ENCODE measurements around the gene ITFG1.

ITFG1 gene

DNA sequence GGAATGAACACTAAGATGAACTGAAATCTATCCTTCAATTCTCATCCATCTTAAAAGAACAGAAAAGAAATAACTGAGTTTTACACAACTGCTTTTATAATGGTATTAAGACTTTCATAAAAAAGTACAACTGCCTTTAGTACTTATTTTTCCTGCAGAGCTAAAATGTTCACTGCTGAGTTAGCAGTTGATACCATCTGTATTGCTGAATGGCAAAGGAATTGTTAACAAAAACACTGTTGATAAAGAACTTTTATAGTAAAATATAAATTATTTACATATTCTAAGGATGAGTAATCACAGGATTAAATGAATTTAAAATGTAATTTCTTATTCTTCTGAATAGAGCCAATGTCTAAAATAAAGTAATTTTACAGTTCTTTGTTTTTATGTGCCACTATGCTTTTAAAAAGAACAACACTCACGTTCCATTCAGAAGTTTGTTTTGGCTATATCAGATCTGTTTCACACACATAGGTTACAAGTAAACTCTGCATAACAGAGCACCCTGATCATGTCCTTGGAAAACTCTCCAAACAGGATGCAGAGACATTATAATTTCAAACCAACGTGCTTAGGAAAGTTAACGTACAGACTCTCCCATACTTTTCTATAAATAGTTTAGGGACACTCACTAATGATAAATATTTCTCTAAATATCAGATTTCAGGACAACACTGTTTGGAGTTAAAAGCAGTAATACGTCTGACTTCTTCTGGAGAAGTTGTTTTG is 151.1 kb downstream of the ITFG1 start:
- H3K4me3 ChIP-seq (ENCODE audit: low read depth, low read length): no peak overlapping the region
- TF ChIP-seq, protein P1, sequence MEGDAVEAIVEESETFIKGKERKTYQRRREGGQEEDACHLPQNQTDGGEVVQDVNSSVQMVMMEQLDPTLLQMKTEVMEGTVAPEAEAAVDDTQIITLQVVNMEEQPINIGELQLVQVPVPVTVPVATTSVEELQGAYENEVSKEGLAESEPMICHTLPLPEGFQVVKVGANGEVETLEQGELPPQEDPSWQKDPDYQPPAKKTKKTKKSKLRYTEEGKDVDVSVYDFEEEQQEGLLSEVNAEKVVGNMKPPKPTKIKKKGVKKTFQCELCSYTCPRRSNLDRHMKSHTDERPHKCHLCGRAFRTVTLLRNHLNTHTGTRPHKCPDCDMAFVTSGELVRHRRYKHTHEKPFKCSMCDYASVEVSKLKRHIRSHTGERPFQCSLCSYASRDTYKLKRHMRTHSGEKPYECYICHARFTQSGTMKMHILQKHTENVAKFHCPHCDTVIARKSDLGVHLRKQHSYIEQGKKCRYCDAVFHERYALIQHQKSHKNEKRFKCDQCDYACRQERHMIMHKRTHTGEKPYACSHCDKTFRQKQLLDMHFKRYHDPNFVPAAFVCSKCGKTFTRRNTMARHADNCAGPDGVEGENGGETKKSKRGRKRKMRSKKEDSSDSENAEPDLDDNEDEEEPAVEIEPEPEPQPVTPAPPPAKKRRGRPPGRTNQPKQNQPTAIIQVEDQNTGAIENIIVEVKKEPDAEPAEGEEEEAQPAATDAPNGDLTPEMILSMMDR (IDR thresholded peaks at IDR 0.05; ENCODE audit: borderline replicate concordance, insufficient read depth, low read depth, low read length): no peak

DNA sequence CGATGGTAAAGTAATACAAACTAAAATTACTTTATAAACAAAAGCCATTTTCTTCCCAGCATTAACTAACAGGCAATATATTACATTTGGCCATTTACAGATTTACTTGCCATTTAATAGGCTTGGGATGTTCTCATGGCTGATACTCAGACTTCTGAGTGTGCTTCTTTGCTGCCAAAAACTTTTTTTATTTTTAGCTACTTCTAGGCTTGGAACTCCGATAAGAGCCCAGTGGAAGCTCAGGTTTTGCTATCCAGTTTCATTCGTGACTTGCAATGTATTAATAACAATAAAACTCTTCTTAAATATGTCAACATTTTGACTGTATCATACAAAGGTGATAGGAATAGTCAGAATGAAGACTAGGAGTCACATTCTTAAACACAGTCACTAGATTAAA is 152.3 kb downstream of the ITFG1 start:
- no peak overlapping the region for H3K4me3 ChIP-seq (ENCODE audit: low read depth, low read length)
- TF ChIP-seq, protein P1 (IDR thresholded peaks at IDR 0.05; ENCODE audit: borderline replicate concordance, insufficient read depth, low read depth, low read length): no peak

DNA sequence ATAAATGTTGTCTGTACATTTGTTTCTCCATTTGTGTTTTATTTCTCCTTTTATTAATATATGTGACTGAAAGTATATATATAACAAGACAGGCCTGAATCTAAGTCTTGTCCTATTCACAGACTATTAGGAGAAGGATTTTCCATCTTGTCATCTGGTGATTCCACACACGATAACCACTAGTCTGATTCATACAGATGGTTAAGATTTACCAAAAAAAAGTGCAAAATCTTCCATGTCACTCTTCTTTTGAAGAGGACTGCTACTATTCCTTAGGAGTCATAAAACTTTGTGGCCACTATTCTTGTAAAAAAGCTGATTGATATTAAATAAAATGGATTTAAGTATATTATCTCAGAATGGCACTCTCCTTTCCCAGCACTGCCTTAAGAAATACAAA is 156.3 kb downstream of the ITFG1 start:
- no peak overlapping the region for H3K4me3 ChIP-seq (ENCODE audit: low read depth, low read length)
- TF ChIP-seq, protein P1 (IDR thresholded peaks at IDR 0.05; ENCODE audit: borderline replicate concordance, insufficient read depth, low read depth, low read length): no peak

DNA sequence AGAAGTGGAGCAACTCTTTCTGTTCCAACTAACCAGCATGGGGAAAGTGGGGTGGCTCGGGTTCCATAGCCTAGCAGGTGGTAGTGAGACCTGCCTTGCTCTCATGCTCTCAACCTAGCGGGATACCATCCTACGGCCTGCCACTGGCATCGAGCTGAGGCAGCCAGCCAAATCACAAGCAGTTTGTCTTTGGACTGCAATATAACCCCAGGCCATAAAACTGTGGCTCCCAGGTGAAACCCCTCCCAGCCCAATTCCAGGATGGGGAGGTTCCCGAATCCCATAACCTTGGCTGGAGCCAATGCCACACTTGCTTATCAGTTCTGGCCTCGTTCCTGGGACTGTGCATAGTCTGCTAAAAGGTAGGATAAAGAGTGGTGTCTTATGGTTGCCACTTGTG is 161.3 kb downstream of the ITFG1 start:
- TF ChIP-seq, protein P1 (IDR thresholded peaks at IDR 0.05; ENCODE audit: borderline replicate concordance, insufficient read depth, low read depth, low read length): no peak

DNA sequence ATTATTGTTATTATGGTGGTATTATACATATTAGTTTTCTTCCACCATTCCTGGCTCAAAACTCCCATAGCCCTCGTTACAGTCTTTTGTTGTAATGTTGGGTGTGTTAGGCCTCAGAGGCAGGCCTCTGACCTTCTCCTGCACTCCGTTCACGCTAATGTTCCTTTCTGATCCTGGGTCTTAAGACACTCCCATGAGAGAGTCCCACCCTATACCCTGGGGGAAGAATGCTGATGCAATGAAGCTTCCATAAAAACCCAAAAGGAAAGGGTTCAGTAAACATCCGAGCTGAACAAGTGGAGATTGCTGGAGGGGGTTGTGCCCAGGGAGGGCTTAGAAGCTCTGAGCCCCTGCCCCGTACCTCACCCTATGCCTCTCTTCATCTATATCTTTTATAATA is 175.9 kb downstream of the ITFG1 start:
- TF ChIP-seq, protein P1 (IDR thresholded peaks at IDR 0.05; ENCODE audit: borderline replicate concordance, insufficient read depth, low read depth, low read length): no peak
- no peak overlapping the region for H3K4me3 ChIP-seq (ENCODE audit: low read depth, low read length)

More for the DNA sequence above, 161.3 kb downstream of the ITFG1 start:
- H3K4me3 ChIP-seq (ENCODE audit: low read depth, low read length): no peak overlapping the region

DNA sequence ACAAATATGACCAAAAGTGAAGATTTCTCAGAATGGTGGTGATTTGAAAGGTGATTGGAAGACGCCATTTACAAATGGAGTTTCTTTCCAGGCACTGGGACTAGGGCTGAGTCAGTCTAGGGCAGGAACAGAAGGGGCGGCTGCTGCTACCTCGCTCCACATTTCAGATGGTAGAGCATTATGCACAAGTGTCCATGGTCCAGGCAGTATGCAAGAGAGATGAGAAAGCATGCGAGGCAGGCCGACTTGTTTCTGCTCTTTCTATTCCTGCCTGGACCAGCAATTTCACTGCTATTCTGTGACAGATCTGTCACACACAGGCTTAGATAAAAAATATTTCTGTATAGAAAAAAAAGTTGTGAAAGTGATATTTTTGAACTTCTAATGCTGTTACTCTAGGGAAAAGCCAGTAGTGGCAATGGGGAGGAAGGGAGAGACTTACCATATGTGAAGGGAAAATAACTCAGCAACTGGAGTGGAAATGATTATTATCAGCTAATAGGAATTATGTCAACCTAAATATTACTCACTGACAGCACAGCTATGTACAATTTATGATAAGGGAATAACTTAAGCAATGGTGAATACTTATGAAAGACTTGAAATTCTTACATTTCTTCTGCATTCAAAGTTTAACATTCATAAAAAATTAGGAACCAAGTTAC is 182.4 kb downstream of the ITFG1 start:
- TF ChIP-seq, protein P1 (IDR thresholded peaks at IDR 0.05; ENCODE audit: borderline replicate concordance, insufficient read depth, low read depth, low read length): no peak
- no peak overlapping the region for H3K4me3 ChIP-seq (ENCODE audit: low read depth, low read length)

DNA sequence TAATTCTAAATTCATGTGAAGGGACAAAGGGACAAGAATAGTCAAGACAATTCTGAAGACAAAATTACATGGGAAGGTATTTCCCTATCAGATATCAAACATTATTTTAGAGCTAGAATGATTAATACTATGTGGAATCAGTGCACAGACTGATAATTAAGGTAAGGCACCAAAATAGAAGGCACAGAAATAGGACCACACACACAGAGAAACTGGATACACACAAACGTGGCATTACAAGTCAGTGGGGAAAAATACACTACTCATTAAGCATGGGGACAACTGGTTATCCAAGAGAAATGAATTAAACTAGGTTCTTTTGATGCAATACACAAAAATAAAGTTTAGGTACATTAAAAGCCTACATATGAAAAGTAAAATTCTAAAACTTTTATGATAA is 184.3 kb downstream of the ITFG1 start:
- TF ChIP-seq, protein P1 (IDR thresholded peaks at IDR 0.05; ENCODE audit: borderline replicate concordance, insufficient read depth, low read depth, low read length): no peak
- no peak overlapping the region for H3K4me3 ChIP-seq (ENCODE audit: low read depth, low read length)

All from GM12875 (cell line).